B cell (primary cell): ENCODE data around the gene SERBP1. TPM values are rescaled to one million over a fixed set of nuclear protein-coding genes. Genes with fewer than 3 reads are reported as not detected.

ENCODE experiments used
- ATAC-seq: fragments of 200-7000 bp; cut with Tn5 transposase; one replicate; pipeline ENCODE4 v1.10.0; 2021; ENCODE audit warnings: low read depth, mild to moderate bottlenecking, moderate number of reproducible peaks, moderate library complexity
- CTCF ChIA-PET: fragments of 350-600 bp; sonication (Branson Sonifier 250); formaldehyde crosslinking; loops from one replicate; lab custom pipeline; 2021; ENCODE audit warnings: antibody characterized with exemption, inconsistent platforms; lab: Charles Lee
- POLR2A ChIA-PET: fragments of 350-600 bp; sonication (Branson Sonifier 250); formaldehyde crosslinking; loops from one replicate; lab custom pipeline; 2021; ENCODE audit warnings: antibody characterized with exemption; lab: Charles Lee
- DNase-seq: peaks from one replicate; pipeline ENCODE4 v3.0.0; 2013
- H2AFZ ChIP-seq: 2 replicates; pipeline ENCODE4 v1.6.1; 2012; ENCODE audit warnings: mild to moderate bottlenecking, low read depth, low read length; ENCODE audit not compliant: insufficient read depth, poor library complexity, severe bottlenecking
- H3K27ac ChIP-seq, 2 donors: 1 replicate in 1 of 2; 2 replicates in 1 of 2; pipeline ENCODE4 v1.5.1; 2012 to 2013; ENCODE audit warnings: low read length in 2 of 2, mild to moderate bottlenecking in 2 of 2, moderate library complexity in 1 of 2
- H3K27me3 ChIP-seq, 4 experiments: fragments of 200-600 bp in 1 of 4; sonication (generic) in 1 of 4; replicated peaks in 1 of 4; 1 replicate in 2 of 4; 2 replicates in 2 of 4; pipeline versions ENCODE4 v1.6.1 to v1.7.0; 2013 to 2016; ENCODE audit warnings: low read length in 3 of 4, mild to moderate bottlenecking in 2 of 4, mixed read lengths in 1 of 4, moderate library complexity in 1 of 4; ENCODE audit not compliant: insufficient read depth in 4 of 4, control insufficient read depth in 3 of 4; ENCODE audit errors: control extremely low read depth in 1 of 4
- H3K36me3 ChIP-seq, 2 experiments: replicated peaks in 1 of 2; 1 replicate in 1 of 2; 2 replicates in 1 of 2; pipeline versions ENCODE4 v1.6.1 to v1.7.1; 2013; ENCODE audit warnings: low read length in 1 of 2; ENCODE audit not compliant: insufficient read depth in 2 of 2, control insufficient read depth in 1 of 2; ENCODE audit errors: control extremely low read depth in 1 of 2, extremely low read depth in 1 of 2
- H3K4me1 ChIP-seq, 2 donors: fragments of 200-600 bp in 1 of 2; sonication (generic) in 1 of 2; 1 replicate in 1 of 2; 2 replicates in 1 of 2; pipeline versions ENCODE4 v1.5.1 to v1.6.1; 2013 to 2017; ENCODE audit warnings: low read length in 2 of 2; ENCODE audit not compliant: control insufficient read depth in 2 of 2, insufficient read depth in 2 of 2
- H3K4me2 ChIP-seq: replicated peaks from 2 replicates; pipeline ENCODE3; 2012; ENCODE audit warnings: mild to moderate bottlenecking, low read depth, low read length; ENCODE audit not compliant: poor library complexity, severe bottlenecking
- H3K4me3 ChIP-seq, 5 experiments: fragments of 200-600 bp in 1 of 5; sonication (generic) in 1 of 5; 1 replicate in 3 of 5; 2 replicates in 2 of 5; pipeline versions ENCODE4 v1.5.1 to v1.7.0; 2011 to 2016; ENCODE audit warnings: low read length in 4 of 5, mild to moderate bottlenecking in 4 of 5, low read depth in 2 of 5, control low read depth in 1 of 5, moderate library complexity in 1 of 5; ENCODE audit not compliant: insufficient read depth in 1 of 5; ENCODE audit errors: control extremely low read depth in 1 of 5, extremely low read depth in 1 of 5
- H3K79me2 ChIP-seq: fragments of 200-600 bp; sonication (generic); one replicate; pipeline ENCODE4 v1.6.0; 2016; ENCODE audit warnings: low read length; ENCODE audit not compliant: control insufficient read depth, insufficient read depth
- H3K9ac ChIP-seq: fragments of 200-600 bp; sonication (generic); 2 replicates; pipeline ENCODE4 v1.6.1; 2017; ENCODE audit warnings: mild to moderate bottlenecking, low read length, moderate library complexity
- H3K9me3 ChIP-seq, 3 donors: one replicate each; pipeline versions ENCODE4 v1.6.1 to v1.7.1; 2013; ENCODE audit warnings: low read length in 2 of 3; ENCODE audit not compliant: control insufficient read depth in 2 of 3, insufficient read depth in 1 of 3; ENCODE audit errors: control extremely low read depth in 1 of 3
- H4K20me1 ChIP-seq: 2 replicates; pipeline ENCODE4 v1.6.0; 2012; ENCODE audit warnings: mild to moderate bottlenecking, low read length; ENCODE audit not compliant: insufficient read depth, control insufficient read depth, poor library complexity, severe bottlenecking
- H3K27ac Mint-ChIP-seq: one replicate; pipeline ENCODE4 v1.8.0; 2021; ENCODE audit warnings: mixed read lengths
- H3K27me3 Mint-ChIP-seq: one replicate; pipeline ENCODE4 v1.8.0; 2021; ENCODE audit warnings: mixed read lengths
- H3K4me1 Mint-ChIP-seq: one replicate; pipeline ENCODE4 v1.8.0; 2021; ENCODE audit warnings: mixed read lengths
- H3K4me3 Mint-ChIP-seq: one replicate; pipeline ENCODE4 v1.8.0; 2021; ENCODE audit warnings: mixed read lengths
- H3K9me3 Mint-ChIP-seq: one replicate; pipeline ENCODE4 v1.8.0; 2022; ENCODE audit warnings: mixed read lengths; ENCODE audit not compliant: insufficient read depth
- EZH2 ChIP-seq: IDR thresholded peaks from 2 replicates; pipeline ENCODE4 v1.6.1; 2012; ENCODE audit warnings: borderline replicate concordance, low read depth, mild to moderate bottlenecking, moderate library complexity, low read length; ENCODE audit not compliant: insufficient read depth, poor library complexity, severe bottlenecking
- WGBS: methylation state at CpG from one replicate; pipeline ENCODE4 v1.1.5; 2013; ENCODE audit warnings: missing lambda C conversion rate; ENCODE audit not compliant: insufficient coverage; 5-methylcytosine and 5-hydroxymethylcytosine counted together
- intact Hi-C: fragments of 100-400 bp; cut with micrococcal nuclease; formaldehyde crosslinking; loops from one replicate; pipeline ENCODE4 v1.10.0; 2022
- polyA plus RNA-seq: library from polyadenylated mRNA; depleted of rRNA; stranded (reverse); fragments of >200 nt; gene quantifications from 2 replicates; pipeline ENCODE4 v1.2.3, GENCODE V29; 2012
- total RNA-seq, 2 donors: library from RNA; stranded (reverse); fragments of 120-200 nt in 1 of 2; gene quantifications; 1 replicate in 1 of 2; 2 replicates in 1 of 2; pipeline versions ENCODE4 v1.2.3 to v1.2.4, GENCODE V29; 2013 to 2022
- TF ChIP-seq, protein P1 (sequence below): fragments of 200-600 bp; IDR thresholded peaks from one replicate; pipeline ENCODE4 v1.8.0; 2022; ENCODE audit warnings: antibody characterized with exemption, mild to moderate bottlenecking

The SERBP1 gene
- total and polyA plus RNA-seq, 2 donors (not counting 1 experiment from before 2014, with no cell fraction given) = 21.0 to 142 TPM

GRCh38 chr1:67393737-67394136 lies 36.5 kb downstream of the SERBP1 start:
- no peak overlapping the region for H3K9ac ChIP-seq
- no peaks in the 10 kb centered on the region for H3K9me3 ChIP-seq
- no peaks in the 10 kb centered on the region for H3K9me3 Mint-ChIP-seq
- no peak overlapping the region for H3K4me2 ChIP-seq
- CTCF ChIA-PET = no interaction called here
- ATAC-seq (no peak), DNase-seq (no peak)
- no peak overlapping the region for H3K4me3 Mint-ChIP-seq
- H4K20me1 ChIP-seq = no peaks in the 10 kb centered on the region
- no peak overlapping the region for H3K27ac Mint-ChIP-seq
- H3K27ac ChIP-seq = no peak overlapping the region
- WGBS = 84% methylated on average over 3 of the region's 3 CpGs
- no peaks in the 10 kb centered on the region for H3K36me3 ChIP-seq
- H3K79me2 ChIP-seq = no peaks in the 10 kb centered on the region
- H3K4me1 Mint-ChIP-seq = no peaks in the 10 kb centered on the region
- no peak overlapping the region for H3K4me3 ChIP-seq
- TF ChIP-seq, protein P1, sequence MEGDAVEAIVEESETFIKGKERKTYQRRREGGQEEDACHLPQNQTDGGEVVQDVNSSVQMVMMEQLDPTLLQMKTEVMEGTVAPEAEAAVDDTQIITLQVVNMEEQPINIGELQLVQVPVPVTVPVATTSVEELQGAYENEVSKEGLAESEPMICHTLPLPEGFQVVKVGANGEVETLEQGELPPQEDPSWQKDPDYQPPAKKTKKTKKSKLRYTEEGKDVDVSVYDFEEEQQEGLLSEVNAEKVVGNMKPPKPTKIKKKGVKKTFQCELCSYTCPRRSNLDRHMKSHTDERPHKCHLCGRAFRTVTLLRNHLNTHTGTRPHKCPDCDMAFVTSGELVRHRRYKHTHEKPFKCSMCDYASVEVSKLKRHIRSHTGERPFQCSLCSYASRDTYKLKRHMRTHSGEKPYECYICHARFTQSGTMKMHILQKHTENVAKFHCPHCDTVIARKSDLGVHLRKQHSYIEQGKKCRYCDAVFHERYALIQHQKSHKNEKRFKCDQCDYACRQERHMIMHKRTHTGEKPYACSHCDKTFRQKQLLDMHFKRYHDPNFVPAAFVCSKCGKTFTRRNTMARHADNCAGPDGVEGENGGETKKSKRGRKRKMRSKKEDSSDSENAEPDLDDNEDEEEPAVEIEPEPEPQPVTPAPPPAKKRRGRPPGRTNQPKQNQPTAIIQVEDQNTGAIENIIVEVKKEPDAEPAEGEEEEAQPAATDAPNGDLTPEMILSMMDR = no peak
- TF ChIP-seq EZH2 = no peak
- no peak overlapping the region for H2AFZ ChIP-seq
- no peaks in the 10 kb centered on the region for H3K27me3 Mint-ChIP-seq
- intact Hi-C loops = no loop called here
- no peaks in the 10 kb centered on the region for H3K4me1 ChIP-seq
- POLR2A ChIA-PET = no interaction called here
- no peaks in the 10 kb centered on the region for H3K27me3 ChIP-seq

DNA sequence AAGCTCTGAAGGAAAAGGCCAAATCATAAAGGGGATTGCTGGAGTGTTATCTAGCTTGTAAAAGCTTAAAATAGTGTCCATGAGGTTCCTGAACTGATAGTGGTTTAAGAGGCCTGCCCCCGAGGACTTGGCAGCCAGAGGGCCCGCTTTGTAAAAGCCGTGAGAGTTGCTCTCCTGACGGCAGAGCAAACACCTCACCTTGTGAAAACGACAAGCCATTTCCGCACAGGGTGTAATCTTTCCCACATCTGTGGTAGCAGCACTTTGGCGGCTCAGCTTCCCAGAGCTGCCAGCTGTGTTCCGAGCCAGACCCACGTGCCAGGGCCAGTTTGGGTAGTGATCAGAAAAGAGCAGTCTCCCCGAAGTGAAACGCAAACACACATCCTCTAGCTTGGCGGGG lies 37.0 kb downstream of the SERBP1 start:
- Mint-ChIP-seq H3K4me3 (no peak overlapping the region), H3K9me3 (no peaks in the 10 kb centered on the region), H3K27me3 (no peaks in the 10 kb centered on the region), H3K27ac (no peak overlapping the region), H3K4me1 (no peaks in the 10 kb centered on the region)
- Histone ChIP-seq H3K27ac (no peak overlapping the region), H3K4me1 (no peaks in the 10 kb centered on the region), H3K4me2 (no peak overlapping the region), H3K9ac (no peak overlapping the region), H3K36me3 (no peaks in the 10 kb centered on the region), H4K20me1 (no peaks in the 10 kb centered on the region), H3K79me2 (no peaks in the 10 kb centered on the region), H3K4me3 (no peak overlapping the region), H2AFZ (no peak overlapping the region), H3K27me3 (no peaks in the 10 kb centered on the region), H3K9me3 (no peaks in the 10 kb centered on the region)
- intact Hi-C loops = no loop called here
- no peak for TF ChIP-seq EZH2
- TF ChIP-seq, protein P1 = no peak
- WGBS = 95% methylated on average over 12 of the region's 12 CpGs
- no peak for DNase-seq
- CTCF ChIA-PET = no interaction called here
- no peak for ATAC-seq
- POLR2A ChIA-PET = no interaction called here
